Astrocyte (in vitro differentiated cells and primary cell): ENCODE measurements around the gene TAGLN3. TPM values are rescaled to one million over a fixed set of nuclear protein-coding genes. Genes with fewer than 3 reads are reported as not detected.

Source experiments
- DNase-seq: peaks from one replicate; pipeline ENCODE4 v3.0.0-alpha.2; 2010; ENCODE audit warnings: low read depth
- FAIRE-seq: peaks from 2 replicates; lab custom pipeline; 2011; peaks lifted over from hg19 to GRCh38; lab: Jason Lieb, UNC
- H2AFZ ChIP-seq: 2 replicates; pipeline ENCODE4 v1.6.0; 2012; ENCODE audit warnings: low read depth, low read length, inconsistent platforms
- H3K27ac ChIP-seq: 2 replicates; pipeline ENCODE4 v1.5.1; 2011; ENCODE audit warnings: low read depth, low read length, inconsistent platforms
- H3K27me3 ChIP-seq: 2 replicates; pipeline ENCODE4 v1.6.0; 2011; ENCODE audit warnings: low read length, inconsistent platforms; ENCODE audit not compliant: insufficient read depth
- H3K36me3 ChIP-seq: 2 replicates; pipeline ENCODE4 v1.5.1; 2011; ENCODE audit warnings: low read length, inconsistent platforms; ENCODE audit not compliant: insufficient read depth
- H3K4me1 ChIP-seq: 2 replicates; pipeline ENCODE4 v1.5.1; 2011; ENCODE audit warnings: low read length, inconsistent platforms; ENCODE audit not compliant: insufficient read depth
- H3K4me2 ChIP-seq: 2 replicates; pipeline ENCODE4 v1.6.0; 2012; ENCODE audit warnings: low read length, inconsistent platforms
- H3K4me3 ChIP-seq: 2 replicates; pipeline ENCODE4 v1.5.1; 2011; ENCODE audit warnings: low read depth, mild to moderate bottlenecking, low read length, inconsistent platforms; ENCODE audit not compliant: insufficient read depth
- H3K79me2 ChIP-seq: 2 replicates; pipeline ENCODE4 v1.6.0; 2012; ENCODE audit warnings: mild to moderate bottlenecking, low read length, inconsistent platforms; ENCODE audit not compliant: insufficient read depth
- H3K9ac ChIP-seq: 2 replicates; pipeline ENCODE4 v1.6.0; 2012; ENCODE audit warnings: mild to moderate bottlenecking, low read length, inconsistent platforms
- H3K9me3 ChIP-seq: 2 replicates; pipeline ENCODE4 v1.5.1; 2012; ENCODE audit warnings: low read depth, mild to moderate bottlenecking, low read length, inconsistent platforms; ENCODE audit not compliant: insufficient read depth
- H4K20me1 ChIP-seq: 2 replicates; pipeline ENCODE4 v1.6.0; 2012; ENCODE audit warnings: low read length, inconsistent platforms; ENCODE audit not compliant: insufficient read depth
- H3K27ac Mint-ChIP-seq: one replicate; pipeline ENCODE4 v1.8.0; 2021; ENCODE audit warnings: mild to moderate bottlenecking, mixed read lengths; ENCODE audit not compliant: unreplicated experiment
- H3K27me3 Mint-ChIP-seq: one replicate; pipeline ENCODE4 v1.8.0; 2021; ENCODE audit warnings: low read depth, mixed read lengths; ENCODE audit not compliant: unreplicated experiment
- H3K36me3 Mint-ChIP-seq: one replicate; pipeline ENCODE4 v1.8.0; 2021; ENCODE audit warnings: low read depth, mixed read lengths; ENCODE audit not compliant: unreplicated experiment
- H3K4me1 Mint-ChIP-seq: one replicate; pipeline ENCODE4 v1.8.0; 2021; ENCODE audit warnings: low read depth, mixed read lengths; ENCODE audit not compliant: unreplicated experiment
- H3K4me3 Mint-ChIP-seq: one replicate; pipeline ENCODE4 v1.8.0; 2021; ENCODE audit warnings: mild to moderate bottlenecking, moderate library complexity, mixed read lengths; ENCODE audit not compliant: unreplicated experiment
- H3K9me3 Mint-ChIP-seq: one replicate; pipeline ENCODE4 v1.8.0; 2021; ENCODE audit warnings: mild to moderate bottlenecking, mixed read lengths; ENCODE audit not compliant: unreplicated experiment
- EZH2 ChIP-seq: IDR thresholded peaks from 2 replicates; pipeline ENCODE4 v1.6.1; 2012; ENCODE audit warnings: mild to moderate bottlenecking, low read length, inconsistent platforms; ENCODE audit not compliant: insufficient read depth
- total RNA-seq: library from RNA; stranded (reverse); gene quantifications from 2 replicates; pipeline ENCODE4 v1.2.1, GENCODE V29; 2021
- TF ChIP-seq, protein P1 (sequence below): IDR thresholded peaks from 2 replicates; pipeline ENCODE4 v1.5.1; 2011; ENCODE audit warnings: low read depth, mild to moderate bottlenecking, inconsistent platforms, low read length, moderate library complexity; ENCODE audit not compliant: insufficient read depth

Gene TAGLN3
- total RNA-seq, 1 donor from 2014 or later = 8.7 TPM

DNA sequence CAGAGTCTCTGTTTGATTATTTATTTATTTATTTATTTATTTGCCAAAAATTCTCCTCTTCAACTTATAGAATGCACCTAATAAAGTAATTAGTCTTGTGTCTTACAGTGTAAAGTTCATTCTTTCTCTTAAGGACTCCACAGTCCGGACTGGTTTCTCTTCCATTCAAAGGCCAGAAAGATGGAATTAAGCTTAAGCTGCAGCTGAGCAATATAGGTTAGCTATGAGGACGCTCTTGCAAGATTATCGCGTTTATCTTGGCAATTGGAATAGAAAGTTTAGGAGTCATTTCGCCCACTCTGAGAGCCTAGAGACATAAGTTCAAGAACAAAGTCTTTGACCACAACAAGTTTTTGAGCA is 15.0 kb downstream of the TAGLN3 start:
- Mint-ChIP-seq H3K4me1 (peaks cover 13% of the 10 kb centered on the region), H3K36me3 (no peaks in the 10 kb centered on the region), H3K9me3 (peaks cover 1% of the 10 kb centered on the region), H3K27me3 (no peaks in the 10 kb centered on the region), H3K4me3 (no peak overlapping the region), H3K27ac (no peak overlapping the region)
- peaks cover 10% of the 10 kb centered on the region for H3K36me3 ChIP-seq
- no peaks in the 10 kb centered on the region for H3K79me2 ChIP-seq
- TF ChIP-seq, protein P1, sequence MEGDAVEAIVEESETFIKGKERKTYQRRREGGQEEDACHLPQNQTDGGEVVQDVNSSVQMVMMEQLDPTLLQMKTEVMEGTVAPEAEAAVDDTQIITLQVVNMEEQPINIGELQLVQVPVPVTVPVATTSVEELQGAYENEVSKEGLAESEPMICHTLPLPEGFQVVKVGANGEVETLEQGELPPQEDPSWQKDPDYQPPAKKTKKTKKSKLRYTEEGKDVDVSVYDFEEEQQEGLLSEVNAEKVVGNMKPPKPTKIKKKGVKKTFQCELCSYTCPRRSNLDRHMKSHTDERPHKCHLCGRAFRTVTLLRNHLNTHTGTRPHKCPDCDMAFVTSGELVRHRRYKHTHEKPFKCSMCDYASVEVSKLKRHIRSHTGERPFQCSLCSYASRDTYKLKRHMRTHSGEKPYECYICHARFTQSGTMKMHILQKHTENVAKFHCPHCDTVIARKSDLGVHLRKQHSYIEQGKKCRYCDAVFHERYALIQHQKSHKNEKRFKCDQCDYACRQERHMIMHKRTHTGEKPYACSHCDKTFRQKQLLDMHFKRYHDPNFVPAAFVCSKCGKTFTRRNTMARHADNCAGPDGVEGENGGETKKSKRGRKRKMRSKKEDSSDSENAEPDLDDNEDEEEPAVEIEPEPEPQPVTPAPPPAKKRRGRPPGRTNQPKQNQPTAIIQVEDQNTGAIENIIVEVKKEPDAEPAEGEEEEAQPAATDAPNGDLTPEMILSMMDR = no peak
- no peak for TF ChIP-seq EZH2
- H3K9me3 ChIP-seq = no peaks in the 10 kb centered on the region
- H3K27ac ChIP-seq = no peak overlapping the region
- H3K4me3 ChIP-seq = no peak overlapping the region
- FAIRE-seq = no peak
- no peak for DNase-seq
- H2AFZ ChIP-seq = no peak overlapping the region
- H3K9ac ChIP-seq = no peak overlapping the region
- H3K27me3 ChIP-seq = no peaks in the 10 kb centered on the region
- H4K20me1 ChIP-seq = no peaks in the 10 kb centered on the region
- H3K4me2 ChIP-seq = no peak overlapping the region
- H3K4me1 ChIP-seq = peaks cover 3% of the 10 kb centered on the region

DNA sequence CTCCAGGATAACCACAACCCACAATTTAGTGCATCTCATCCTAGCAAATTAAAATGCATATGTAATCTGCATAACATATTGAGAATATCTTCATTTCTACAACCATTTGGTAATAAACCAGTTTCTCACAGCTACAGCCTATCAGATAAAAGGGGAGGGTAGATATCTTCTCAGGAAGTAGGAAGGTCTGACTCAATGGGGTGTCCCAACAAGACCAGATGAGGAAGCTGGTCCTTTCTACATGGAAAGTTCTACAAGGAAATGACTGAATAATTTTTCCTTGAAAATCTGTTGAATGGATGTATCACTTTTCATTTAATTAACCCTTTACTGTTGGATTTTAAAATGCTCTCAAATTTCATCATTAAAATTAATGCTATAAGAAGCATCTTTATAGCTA is 18.4 kb downstream of the TAGLN3 start:
- Mint-ChIP-seq H3K27ac (no peak overlapping the region), H3K4me3 (no peak overlapping the region), H3K36me3 (no peaks in the 10 kb centered on the region), H3K9me3 (peaks cover 7% of the 10 kb centered on the region), H3K4me1 (peaks cover 8% of the 10 kb centered on the region), H3K27me3 (no peaks in the 10 kb centered on the region)
- no peak overlapping the region for H3K4me3 ChIP-seq
- no peak overlapping the region for H3K27ac ChIP-seq
- no peak for DNase-seq
- H3K9me3 ChIP-seq = no peaks in the 10 kb centered on the region
- H4K20me1 ChIP-seq = no peaks in the 10 kb centered on the region
- peaks cover 3% of the 10 kb centered on the region for H3K36me3 ChIP-seq
- H3K79me2 ChIP-seq = no peaks in the 10 kb centered on the region
- H3K4me2 ChIP-seq = no peak overlapping the region
- H3K27me3 ChIP-seq = no peaks in the 10 kb centered on the region
- peaks cover 3% of the 10 kb centered on the region for H3K4me1 ChIP-seq
- H2AFZ ChIP-seq = no peak overlapping the region
- no peak for TF ChIP-seq EZH2
- no peak overlapping the region for H3K9ac ChIP-seq
- no peak for FAIRE-seq

DNA sequence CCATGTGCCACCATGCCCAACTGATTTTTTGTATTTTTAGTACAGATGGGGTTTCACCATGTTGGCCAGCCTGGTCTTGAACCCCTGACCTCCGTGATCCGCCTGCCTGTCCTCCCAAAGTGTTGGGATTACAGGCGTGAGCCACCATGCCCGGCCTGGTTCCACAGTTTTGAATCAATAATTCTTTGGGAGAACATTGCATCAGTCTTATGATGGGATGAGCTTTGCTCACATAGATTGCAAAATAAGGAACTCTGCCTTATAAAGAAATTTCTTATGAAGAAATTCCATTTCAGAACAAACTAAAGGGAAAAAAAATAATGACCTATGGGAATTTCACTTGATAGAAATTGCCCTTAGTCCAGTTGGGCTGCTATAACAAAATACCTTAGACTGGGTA is 20.0 kb downstream of the TAGLN3 start:
- no peak overlapping the region for H3K9ac ChIP-seq
- peaks cover 2% of the 10 kb centered on the region for H3K36me3 ChIP-seq
- no peaks in the 10 kb centered on the region for H3K27me3 Mint-ChIP-seq
- H3K4me3 Mint-ChIP-seq = no peak overlapping the region
- H3K27ac ChIP-seq = no peak overlapping the region
- H3K4me3 ChIP-seq = no peak overlapping the region
- no peaks in the 10 kb centered on the region for H3K36me3 Mint-ChIP-seq
- no peak overlapping the region for H2AFZ ChIP-seq
- H3K4me2 ChIP-seq = no peak overlapping the region
- H3K27ac Mint-ChIP-seq = no peak overlapping the region
- no peak for TF ChIP-seq EZH2
- TF ChIP-seq, protein P1 = no peak
- H3K79me2 ChIP-seq = no peaks in the 10 kb centered on the region
- no peaks in the 10 kb centered on the region for H4K20me1 ChIP-seq
- DNase-seq = no peak
- peaks cover 4% of the 10 kb centered on the region for H3K4me1 Mint-ChIP-seq
- no peaks in the 10 kb centered on the region for H3K9me3 ChIP-seq
- no peak for FAIRE-seq
- H3K27me3 ChIP-seq = no peaks in the 10 kb centered on the region
- no peaks in the 10 kb centered on the region for H3K4me1 ChIP-seq
- H3K9me3 Mint-ChIP-seq = peaks cover 8% of the 10 kb centered on the region
